ENCODE data around the gene EAF2.
"Not testable (repeated sequence)": the region's sequence is repeated elsewhere in the genome, so short reads cannot be mapped to it uniquely, and the experiment has no call there.

The EAF2 gene

DNA sequence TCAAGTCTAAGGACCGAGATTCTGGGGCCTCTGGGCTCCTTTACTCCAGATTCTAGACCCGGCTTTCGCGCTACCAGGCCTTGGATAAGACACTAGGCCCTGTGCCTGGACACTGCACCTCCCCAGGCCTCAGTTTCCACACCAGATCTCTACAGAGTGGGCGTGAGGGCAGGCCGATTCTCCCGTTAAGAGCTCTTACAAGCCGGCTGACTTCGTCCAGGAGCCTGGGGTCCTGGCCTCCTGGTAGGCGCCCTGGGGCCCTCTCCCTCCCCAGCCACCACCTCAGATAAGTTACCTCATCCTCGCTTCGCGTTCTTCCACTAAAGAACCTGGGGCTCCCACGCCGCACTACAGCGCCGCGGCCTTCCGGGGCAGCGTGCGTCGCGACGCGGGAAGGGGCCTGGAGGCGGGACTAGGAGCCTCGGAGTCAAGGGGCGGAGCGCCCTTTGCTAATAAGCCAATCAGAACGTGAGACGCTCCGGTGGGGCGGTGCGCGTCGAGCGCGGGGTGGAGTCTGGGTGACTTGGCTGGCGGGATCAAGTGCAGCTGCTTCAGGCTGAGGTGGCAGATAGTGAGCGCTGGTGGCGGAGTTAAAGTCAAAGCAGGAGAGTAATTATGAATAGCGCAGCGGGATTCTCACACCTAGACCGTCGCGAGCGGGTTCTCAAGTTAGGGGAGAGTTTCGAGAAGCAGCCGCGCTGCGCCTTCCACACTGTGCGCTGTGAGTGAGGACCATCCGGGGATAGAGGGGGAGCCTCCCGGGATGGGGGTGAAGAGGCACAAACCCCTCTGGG, at the start of gene EAF2, which contains the start of gene IQCB1:
Gene EAF2 (plus strand): TSS at position 539 of the 794 bp plus-strand sequence. CDS start 77 bp downstream, at position 616.
Gene IQCB1 (minus strand): TSS at position 390 of the 794 bp plus-strand sequence. CDS start 6,100 bp downstream, outside the sequence.
- peak; percentile 98 for DNase-seq

- DNase-seq: no peak
Measured at GRCh38 chr3:121786485-121786884, 48.5 kb upstream of the EAF2 start.

GRCh38 chr3:121793078-121793477, 41.9 kb upstream of the EAF2 start:
- DNase-seq: no peak

- DNase-seq: peak; percentile 8
Measured at GRCh38 chr3:121794264-121794983, 40.6 kb upstream of the EAF2 start.

- no peak for DNase-seq
Measured at GRCh38 chr3:121796970-121797369, 38.0 kb upstream of the EAF2 start.

DNA sequence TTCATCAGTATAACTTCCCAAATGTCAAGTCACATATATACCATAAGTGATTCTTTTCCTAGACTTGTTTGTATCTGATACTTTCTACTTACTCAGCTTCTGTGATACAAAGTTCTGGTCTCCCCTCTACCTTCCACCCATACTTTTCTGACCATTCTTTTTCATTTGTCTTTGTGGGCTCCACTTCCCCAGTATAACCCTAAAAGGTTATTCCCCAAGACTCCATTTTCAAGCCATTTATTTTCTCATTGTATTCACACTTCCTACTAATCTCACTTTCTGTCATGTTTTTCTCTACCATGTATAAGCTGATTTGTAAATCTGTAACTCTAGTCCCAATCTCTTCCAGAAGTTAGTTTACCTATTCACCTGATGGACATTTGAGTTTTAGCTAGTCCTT, 34.1 kb upstream of the EAF2 start:
- DNase-seq: no peak

GRCh38 chr3:121803771-121804320, 31.2 kb upstream of the EAF2 start:
- no peak for DNase-seq

DNA sequence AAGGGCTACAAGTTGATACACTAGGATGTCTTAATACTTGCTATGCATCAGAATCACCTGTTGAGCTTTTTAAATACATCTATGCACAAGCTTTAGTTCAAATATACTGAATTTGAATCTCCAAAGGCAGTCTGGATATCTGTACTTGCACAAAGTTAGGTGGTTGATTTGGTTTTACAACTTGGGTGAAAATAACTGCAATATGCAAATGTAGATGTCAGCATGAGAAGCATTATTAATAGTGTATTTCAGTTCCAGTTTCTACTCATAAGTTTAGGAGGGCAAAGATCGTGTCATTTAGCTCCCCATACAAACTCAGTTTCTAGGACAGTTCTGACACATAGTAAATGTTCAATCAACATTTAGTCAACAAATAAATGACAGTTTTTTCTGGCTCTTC, 25.8 kb upstream of the EAF2 start:
- DNase-seq: peak; percentile 9

GRCh38 chr3:121817753-121818152, 17.3 kb upstream of the EAF2 start:
- peak; percentile 19 for DNase-seq

GRCh38 chr3:121818578-121818977, 16.4 kb upstream of the EAF2 start:
- DNase-seq: no peak

- DNase-seq: no peak
Measured at GRCh38 chr3:121819236-121819635, 15.8 kb upstream of the EAF2 start.

- DNase-seq: peak; percentile 3
Measured at GRCh38 chr3:121821421-121822199, 13.4 kb upstream of the EAF2 start.

DNA sequence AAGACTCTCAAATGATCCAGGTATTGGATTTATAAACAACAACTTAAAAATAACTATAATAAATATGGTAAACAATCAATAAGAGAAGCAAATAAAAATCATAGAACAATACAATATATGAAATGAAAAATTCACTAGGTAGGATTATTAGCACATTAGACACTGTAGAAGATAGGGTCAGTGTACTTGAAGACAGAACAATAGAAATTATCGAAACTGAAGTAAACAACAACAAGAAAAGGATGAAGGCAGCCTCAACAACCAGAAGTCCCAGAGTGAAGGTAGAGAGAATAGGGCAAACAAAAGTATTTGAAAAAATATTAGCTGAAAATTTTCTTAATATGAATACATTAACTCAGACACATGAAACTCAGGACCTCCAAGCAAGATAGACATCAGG, 12.0 kb upstream of the EAF2 start:
- DNase-seq: no peak

GRCh38 chr3:121834157-121834670, 795 bp upstream of the EAF2 start:
- peak; percentile 28 for DNase-seq

DNA sequence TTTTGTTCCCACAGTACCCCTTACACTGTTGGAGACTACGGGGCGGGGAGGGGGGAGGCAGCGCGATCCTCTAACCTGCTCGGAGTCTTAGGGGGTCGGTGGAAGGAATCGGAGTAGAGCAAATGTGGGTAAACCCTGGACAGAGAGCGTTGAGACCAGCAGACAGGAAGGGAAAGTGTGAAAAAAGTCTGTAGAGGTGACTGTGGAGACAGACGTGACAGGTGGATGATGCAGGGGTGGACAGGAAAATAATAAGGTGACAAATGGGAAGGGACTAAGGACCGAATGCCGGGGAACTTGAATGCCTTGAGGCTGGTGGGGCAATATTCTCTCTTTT, 424 bp downstream of the EAF2 start:
- peak; percentile 12 for DNase-seq

DNA sequence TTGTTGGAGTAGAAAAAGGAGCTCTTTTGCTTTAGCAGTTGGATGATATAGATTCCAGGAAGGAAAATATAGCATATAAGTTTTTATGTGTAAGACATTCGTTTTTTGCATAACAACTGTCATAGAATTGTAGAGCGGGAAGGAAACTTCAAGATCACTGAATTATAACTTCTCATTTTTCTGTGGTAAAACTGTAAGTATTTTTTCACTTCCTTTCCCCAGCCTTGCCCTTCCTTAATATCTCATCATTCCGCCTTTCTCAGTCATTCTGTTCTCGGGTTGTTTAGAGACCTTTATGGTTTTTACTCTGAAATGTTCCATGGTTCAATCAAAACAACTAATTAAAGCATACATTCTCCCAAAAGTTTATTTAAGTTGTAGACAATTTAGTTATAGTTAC, 1.1 kb downstream of the EAF2 start:
- DNase-seq: peak; percentile 67

DNA sequence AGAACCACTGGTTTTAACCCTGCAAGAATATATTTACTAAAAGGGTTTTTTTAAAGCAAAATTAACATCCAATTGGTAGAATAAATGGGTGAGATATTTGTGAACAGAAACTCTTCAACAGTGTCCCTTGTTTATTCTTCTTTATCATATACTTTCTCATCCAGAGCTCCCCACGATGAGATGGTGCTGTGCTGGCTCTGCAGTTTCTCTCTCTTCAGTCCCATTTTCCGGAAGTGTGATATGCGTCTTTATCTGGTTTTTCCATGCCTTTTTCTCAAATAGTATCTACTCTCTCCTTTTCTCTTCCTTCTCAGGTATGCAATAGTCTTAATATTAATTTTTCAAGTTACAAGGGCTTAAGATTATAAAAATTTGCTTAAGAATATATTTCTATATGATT, 1.5 kb downstream of the EAF2 start:
- peak; percentile 38 for DNase-seq

- DNase-seq: no peak
Measured at GRCh38 chr3:121839962-121840361, 5.0 kb downstream of the EAF2 start.

DNA sequence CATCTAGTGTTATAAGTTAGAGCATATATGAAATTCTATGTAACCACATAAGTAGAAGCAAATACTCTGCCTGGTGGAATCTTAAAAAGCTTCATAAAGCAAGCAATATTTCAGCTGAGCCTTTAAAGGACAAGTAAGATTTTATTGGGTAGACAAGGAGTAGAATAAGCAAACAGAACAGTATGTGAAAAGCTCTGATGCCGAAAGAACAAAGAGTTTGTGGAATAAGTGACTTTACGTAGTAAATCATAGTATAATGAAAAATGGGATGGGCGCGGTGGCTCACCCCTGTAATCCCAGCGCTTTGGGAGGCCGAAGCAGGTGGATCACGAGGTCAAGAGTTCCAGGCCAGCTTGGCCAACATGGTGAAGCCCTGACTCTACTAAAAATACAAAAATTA, 9.9 kb downstream of the EAF2 start:
- no peak for DNase-seq

- DNase-seq: no peak
Measured at GRCh38 chr3:121852256-121852655, 17.2 kb downstream of the EAF2 start.

- DNase-seq: no peak
Measured at GRCh38 chr3:121855555-121855954, 20.5 kb downstream of the EAF2 start.

DNA sequence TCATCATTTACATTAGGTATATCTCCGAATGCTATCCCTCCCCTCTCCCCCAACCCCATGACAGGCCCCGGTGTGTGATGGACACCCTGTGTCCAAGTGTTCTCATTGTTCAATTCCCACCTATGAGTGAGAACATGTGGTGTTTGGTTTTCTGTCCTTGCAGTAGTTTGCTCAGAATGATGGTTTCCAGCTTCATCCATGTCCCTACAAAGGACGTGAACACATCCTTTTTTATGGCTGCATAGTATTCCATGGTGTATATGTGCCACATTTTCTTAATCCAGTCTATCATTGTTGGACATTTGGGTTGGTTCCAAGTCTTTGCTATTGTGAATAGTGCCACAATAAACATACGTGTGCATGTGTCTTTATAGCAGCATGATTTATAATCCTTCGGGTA, 22.8 kb downstream of the EAF2 start:
- DNase-seq: not testable (repeated sequence)

GRCh38 chr3:121863247-121863646, 28.2 kb downstream of the EAF2 start:
- not testable (repeated sequence) for DNase-seq

Measured in suppressor macrophage treated with lipopolysaccharide for 4 hours (primary cell).